ENCODE measurements around the gene SIRT1.
"Not testable (repeated sequence)": the region's sequence is repeated elsewhere in the genome, so short reads cannot be mapped to it uniquely, and the experiment has no call there.

SIRT1 gene

DNA sequence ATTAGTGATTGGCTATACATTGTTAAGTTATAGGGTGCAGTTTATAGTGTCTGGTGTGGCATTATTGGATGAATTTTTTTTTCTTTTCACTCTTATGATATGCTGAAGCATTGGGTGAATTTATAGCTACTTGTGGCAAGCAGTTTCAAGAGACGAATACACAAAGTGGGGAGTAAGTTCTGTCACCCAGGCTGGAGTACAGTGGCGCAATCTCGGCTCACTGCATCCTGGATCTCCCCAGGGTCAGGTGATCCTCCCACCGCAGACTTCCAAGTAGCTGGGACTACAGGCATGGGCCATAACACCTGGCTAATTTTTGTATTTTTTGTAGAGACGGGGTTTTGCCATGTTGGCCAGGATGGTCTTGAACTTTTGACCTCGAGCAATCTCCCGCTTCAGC, 6.3 kb upstream of the SIRT1 start:
- DNase-seq, result no peak

DNA sequence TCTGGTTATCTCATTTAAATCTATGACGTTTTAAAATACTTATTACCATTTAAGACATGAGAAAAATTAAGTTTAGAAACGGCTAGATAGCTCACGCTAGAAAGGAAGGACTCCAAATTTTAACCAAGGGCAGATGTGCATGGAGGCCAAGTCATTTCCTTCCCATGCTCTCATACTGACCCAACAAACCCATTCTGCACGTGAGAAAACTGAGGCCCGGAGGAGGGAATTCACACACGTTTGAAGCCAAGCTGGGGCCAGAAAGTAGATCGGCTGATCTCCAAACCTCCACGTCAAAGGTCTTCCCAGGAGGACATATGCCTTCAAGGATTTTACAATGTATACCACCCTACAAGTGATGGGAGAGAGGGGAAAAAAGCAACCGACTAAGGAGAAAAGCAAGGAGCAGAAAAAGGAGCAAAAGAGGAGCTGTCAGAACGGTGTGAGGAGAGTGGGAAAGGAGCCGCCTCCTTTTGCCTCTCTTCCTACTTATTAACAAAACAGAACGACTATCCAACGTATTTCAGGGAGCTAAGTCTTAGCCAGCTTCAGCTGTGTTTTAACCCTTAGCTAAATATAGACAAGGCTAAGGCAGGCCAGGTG, 645 bp upstream of the SIRT1 start:
- no peak for DNase-seq

DNA sequence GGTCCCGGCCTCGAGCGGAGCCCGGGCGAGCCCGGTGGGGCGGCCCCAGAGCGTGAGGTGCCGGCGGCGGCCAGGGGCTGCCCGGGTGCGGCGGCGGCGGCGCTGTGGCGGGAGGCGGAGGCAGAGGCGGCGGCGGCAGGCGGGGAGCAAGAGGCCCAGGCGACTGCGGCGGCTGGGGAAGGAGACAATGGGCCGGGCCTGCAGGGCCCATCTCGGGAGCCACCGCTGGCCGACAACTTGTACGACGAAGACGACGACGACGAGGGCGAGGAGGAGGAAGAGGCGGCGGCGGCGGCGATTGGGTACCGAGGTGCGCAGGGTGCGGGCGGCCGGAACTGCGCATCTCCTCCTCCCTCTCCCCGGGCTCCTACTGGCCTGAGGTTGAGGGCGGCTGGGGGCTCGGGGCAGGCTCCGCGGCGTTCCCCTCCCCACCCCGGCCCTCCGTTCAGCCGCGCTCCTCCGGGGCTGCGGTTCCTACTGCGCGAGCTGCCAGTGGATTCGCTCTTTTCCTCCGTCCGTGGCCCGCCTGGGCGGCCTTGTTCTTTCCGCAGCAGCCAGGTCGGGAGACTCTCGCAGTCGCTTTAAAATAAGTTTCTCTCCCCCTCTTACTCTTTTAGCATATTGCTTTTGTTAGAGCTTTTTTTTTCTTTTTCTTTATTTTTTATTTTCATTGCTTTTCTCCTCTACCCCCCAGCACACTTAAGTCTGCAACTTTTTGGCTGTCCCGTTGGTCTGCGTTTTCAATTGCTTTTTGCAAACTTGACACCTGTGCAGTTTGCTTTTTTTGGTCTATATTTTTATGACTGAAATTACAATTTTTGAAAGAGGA, 600 bp downstream of the SIRT1 start:
- peak; percentile 61 for DNase-seq

DNA sequence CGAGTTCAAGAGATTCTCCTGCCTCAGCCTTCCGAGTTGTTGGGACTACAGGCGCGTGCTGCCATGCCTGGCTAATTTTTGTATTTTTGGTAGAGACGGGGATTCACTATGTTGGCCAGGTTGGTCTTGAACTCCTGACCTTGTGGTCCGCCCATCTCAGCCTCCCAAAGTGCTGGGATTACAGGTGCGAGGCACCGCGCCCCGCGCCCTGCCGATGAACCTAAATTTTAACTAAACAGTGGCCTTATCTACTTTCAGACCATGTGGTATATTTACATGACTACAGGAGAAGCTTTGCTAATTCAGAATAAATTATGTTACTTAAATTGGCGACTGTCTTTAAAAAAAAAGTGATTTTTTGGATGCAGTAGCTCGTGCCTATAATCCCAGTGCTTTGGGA, 9.2 kb downstream of the SIRT1 start:
- no peak for DNase-seq

DNA sequence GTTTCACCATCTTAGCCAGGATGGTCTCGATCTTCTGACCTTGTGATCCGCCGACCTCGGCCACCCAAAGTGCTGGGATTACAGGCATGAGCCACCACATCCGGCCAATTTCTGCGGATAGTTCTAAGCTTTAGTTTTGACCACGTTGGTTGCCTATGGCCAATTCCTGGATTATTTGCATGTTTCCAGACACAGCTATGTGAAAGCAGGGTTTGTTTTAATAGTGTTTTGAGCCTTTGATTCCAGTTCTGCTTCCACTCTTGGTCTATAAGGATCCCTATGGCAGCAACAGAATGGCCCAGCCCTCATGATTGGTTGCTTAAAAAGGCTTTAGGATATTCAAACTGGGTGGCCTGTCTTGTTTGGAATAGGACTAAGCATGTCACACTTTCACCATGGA, 19.1 kb downstream of the SIRT1 start:
- DNase-seq, result no peak

DNA sequence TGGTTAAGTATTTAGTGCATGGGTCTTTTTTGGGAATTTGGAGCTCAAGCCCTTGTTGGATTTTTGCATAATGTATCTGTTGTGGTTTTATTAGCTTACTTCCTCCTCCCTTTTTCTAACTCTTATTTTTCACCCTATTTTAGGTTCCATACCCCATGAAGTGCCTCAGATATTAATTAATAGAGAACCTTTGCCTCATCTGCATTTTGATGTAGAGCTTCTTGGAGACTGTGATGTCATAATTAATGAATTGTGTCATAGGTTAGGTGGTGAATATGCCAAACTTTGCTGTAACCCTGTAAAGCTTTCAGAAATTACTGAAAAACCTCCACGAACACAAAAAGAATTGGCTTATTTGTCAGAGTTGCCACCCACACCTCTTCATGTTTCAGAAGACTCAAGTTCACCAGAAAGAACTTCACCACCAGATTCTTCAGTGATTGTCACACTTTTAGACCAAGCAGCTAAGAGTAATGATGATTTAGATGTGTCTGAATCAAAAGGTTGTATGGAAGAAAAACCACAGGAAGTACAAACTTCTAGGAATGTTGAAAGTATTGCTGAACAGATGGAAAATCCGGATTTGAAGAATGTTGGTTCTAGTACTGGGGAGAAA, 28.0 kb downstream of the SIRT1 start:
- no peak for DNase-seq

DNA sequence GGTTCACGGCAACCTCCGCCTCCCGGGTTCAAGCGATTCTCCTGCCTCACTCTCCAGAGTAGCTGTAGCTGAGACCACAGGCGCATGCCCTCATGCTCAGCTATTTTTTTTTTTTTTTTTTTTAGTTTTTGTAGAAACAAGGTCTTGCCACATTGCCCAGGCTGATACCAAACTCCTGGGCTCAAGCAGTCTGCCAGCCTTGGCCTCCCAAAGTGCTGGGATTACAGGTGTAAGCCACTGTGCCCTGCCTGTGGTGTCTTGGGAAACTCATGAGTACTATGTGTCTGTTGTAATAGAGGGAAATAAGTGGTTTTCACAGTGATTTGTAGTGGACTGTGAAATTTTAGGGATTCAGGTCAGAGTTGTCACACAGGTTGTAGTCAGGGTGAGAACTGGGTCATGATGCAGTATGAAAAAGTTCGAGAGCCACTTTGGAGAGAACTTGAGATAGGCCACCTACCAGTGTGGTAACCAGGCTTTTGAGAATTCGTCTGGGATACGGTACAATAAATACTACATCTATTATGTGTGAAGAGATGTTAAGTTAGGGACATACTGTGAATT, 30.4 kb downstream of the SIRT1 start:
- DNase-seq, result no peak

DNA sequence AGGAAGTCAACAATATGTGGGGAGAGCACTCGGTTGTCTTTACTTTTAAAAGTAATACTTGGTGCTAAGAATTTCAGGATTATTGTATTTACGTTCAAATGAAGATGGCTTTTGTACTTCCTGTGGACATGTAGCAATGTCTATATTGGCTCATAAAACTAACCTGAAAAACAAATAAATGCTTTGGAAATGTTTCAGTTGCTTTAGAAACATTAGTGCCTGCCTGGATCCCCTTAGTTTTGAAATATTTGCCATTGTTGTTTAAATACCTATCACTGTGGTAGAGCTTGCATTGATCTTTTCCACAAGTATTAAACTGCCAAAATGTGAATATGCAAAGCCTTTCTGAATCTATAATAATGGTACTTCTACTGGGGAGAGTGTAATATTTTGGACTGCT, 32.7 kb downstream of the SIRT1 start:
- no peak for DNase-seq

DNA sequence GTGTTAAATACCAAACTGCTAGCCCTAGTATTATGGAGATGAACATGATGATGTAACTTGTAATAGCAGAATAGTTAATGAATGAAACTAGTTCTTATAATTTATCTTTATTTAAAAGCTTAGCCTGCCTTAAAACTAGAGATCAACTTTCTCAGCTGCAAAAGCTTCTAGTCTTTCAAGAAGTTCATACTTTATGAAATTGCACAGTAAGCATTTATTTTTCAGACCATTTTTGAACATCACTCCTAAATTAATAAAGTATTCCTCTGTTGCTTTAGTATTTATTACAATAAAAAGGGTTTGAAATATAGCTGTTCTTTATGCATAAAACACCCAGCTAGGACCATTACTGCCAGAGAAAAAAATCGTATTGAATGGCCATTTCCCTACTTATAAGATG, 33.2 kb downstream of the SIRT1 start:
- no peak for DNase-seq

DNA sequence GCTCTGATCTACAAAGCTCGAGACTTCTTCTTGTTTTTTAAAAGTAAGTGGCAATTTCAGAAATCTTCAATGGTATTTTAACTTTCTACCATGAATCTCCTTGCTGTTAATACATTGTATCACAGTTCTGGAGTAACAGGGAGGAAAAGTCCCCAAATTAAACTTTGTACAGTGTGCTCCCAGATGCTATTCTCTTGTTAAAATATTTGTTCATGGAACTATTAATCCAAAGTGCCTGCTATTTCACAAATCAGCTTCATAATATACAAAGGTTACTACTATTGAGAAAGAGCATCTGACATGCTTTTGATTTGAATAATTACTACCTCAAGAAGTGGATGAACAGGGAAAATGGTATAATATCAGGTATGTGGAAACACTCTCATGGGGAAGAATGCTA, 36.6 kb downstream of the SIRT1 start:
- DNase-seq, result no peak

DNA sequence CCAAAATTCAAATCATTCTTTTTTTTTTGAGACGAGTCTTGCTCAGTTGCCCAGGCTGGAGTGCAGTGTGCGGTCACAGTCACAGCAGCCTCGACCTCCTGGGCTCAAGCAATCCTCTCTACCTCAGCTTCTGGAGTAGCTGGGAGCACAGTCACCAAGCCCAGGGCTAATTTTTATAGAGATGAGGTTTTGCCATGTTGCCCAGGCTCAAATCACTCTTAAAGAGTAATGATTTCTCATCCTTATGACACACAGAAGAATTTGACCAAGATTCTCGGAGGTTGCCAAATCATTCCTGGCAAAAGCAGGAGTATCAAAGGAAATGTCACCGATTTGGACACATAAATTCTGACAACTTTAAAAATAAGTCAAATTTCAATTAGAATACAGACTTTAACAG, 39.1 kb downstream of the SIRT1 start:
- DNase-seq, result no peak

DNA sequence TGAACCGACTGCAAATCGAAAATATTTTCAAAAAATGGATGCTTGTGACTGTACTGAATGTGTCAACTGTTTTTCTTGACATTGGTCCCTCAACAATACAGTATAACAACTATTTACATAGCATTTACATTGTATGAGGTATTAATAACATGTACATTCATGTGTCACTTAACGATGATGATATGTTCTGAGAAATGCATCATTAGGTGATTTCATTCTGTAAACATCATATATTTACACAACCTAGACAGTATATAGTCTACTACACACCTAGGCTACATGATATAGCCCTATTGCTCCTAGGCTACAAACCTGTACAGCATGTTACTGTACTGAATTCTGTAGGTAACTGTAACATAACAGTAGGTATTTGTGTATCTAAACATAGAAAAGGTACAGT, 39.7 kb downstream of the SIRT1 start:
- DNase-seq, result no peak

DNA sequence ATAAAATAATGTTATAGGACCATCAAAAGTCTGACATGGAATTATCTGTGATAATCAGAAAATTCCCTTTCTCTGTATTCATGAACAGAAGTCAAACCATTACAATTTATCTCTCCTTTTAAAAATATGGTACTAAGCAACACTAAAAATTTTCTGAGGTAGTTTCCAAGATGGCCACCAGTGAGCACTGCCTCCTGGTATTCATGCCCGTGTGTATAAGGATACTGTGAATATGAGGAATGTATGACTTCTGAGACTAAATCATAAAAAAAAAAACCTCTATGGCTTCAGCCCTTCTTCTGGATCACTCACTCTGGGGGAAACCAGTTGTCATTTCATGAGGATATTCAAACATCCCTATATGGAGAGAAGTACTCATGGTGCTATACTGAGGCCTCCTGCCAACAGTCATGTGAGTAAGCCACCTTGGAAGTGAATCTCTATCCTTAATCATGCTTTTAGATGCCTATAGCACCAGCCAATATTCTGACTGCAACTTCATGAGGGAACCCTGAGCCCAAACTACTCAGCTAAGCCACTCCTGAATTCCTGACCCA, 41.1 kb downstream of the SIRT1 start:
- no peak for DNase-seq

DNA sequence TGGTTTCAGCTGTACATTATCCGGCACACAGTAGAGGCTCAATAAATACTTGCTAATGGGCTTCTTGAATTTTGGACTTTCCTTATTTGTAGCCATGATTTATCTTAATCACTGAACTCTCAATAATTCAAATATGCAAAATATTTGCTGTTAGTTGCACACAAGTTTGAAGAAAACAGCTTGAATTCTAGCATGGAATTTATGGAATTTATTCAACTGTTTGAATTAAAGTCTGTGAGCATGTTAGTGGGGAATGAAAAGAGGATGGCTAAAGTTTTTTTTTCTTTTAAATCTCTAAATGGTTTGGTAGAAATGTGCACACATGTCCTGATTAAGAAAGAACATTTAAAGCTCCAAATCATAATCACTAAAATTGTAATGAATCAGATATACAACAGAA, 42.5 kb downstream of the SIRT1 start:
- DNase-seq, result no peak

DNA sequence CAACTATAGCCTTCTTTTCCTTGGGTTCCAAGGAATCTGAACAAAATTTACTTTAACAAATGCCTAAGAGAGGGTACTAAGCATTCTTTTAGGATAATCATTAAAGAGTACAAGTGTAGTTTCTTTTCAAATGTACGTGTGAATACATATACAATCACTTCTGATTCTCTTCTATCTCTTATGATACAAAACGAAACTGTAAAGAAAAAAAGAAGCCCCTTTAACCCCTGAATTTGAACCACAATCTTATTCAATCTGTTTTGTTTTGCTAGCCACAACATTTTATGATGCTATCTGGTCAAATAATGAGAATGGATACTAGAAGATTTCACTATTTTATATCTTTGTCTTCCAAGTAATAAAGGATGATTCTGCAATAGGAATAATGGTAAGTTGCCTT, 48.7 kb downstream of the SIRT1 start:
- DNase-seq, result no peak

DNA sequence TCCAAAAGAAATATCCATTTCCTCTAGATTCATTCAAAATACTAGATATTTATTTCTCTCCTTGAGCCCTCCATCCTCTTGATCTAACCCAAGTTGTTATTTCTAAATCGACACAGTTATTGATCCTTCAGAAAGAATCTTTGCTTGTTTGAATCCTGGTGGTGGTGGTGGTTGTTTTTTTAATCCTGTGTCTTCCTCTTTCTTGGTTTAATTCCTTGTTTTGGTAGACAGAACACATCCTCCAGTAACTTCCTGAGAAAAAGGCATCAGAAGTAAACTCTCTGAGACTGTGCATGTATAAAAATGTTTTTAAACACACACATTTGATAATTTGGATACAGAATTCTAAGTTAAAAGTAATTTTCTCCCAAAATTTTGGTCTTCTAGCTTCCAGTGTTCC, 49.9 kb downstream of the SIRT1 start:
- DNase-seq, result no peak

DNA sequence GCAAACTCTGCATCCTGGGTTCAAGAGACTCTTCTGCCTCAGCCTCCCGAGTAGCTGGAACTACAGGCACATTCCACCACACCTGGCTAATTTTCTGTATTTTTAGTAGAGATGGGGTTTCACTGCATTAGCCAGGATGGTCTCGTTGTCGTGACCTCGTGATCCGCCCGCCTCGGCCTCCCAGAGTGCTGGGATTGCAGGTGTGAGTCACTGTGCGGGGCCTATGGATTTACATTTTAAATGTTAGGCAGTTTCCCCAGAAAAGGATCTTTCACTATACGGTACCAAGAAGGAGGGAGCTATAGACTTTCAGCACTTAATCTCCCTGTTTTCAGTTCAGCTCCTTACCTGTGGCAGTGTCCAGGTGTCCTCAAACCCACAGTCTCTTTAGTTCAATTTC, 50.8 kb downstream of the SIRT1 start:
- no peak for DNase-seq

DNA sequence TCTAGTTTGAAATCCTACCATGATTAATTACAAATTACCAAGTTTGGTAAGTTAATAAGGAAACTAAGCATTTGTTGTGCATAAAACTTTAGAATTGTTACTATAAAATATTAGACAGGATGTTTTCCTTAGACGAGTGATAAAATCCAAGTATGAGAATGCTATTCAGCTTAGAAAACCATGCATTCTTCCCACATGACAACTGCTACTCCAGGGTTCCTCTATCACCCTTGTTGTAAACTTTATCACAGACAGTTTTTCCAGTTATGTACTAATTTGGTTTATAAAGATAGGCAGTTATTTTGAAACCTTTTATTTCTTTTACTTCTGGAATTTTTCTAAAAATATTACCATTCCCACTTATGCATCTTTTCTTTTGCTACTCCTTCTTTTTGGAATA, 52.0 kb downstream of the SIRT1 start:
- no peak for DNase-seq

DNA sequence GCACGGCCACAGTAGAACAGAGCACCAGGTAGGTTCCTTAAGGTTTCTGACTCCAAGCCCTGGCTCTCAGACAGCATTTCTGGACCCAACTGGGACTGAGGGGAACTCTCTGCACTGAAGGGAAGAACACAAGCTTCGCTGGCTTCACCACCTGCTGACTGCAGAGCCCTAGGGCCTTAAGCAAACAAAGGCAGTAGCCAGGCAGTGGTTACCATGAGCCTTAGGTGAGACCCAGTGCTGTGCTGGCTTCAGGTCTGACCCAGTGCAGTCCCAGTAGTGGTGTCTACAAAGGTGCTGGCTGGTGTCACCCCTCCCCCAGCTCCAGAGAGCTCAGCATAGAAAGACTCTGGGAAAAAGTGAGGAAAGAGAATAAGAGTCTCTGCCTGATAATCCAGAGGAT, 59.5 kb downstream of the SIRT1 start:
- no peak for DNase-seq

DNA sequence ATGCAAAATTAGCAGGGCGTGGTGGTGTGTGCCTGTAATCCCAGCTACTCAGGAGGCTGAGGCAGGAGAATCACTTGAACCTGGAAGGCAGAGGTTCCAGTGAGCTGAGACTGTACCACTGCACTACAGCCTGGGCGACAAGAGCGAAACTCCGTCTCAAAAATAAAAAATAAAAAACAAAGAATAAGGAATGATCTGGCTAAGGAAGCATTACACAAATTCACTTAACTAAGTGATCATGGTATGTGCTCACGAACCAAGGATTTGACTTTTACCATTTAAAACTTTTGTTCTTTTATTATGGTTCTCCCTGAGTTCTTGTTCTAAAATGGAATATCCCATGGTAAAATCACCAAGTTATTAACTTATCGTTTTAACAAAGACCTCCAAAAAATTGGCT, 71.2 kb downstream of the SIRT1 start:
- no peak for DNase-seq

DNA sequence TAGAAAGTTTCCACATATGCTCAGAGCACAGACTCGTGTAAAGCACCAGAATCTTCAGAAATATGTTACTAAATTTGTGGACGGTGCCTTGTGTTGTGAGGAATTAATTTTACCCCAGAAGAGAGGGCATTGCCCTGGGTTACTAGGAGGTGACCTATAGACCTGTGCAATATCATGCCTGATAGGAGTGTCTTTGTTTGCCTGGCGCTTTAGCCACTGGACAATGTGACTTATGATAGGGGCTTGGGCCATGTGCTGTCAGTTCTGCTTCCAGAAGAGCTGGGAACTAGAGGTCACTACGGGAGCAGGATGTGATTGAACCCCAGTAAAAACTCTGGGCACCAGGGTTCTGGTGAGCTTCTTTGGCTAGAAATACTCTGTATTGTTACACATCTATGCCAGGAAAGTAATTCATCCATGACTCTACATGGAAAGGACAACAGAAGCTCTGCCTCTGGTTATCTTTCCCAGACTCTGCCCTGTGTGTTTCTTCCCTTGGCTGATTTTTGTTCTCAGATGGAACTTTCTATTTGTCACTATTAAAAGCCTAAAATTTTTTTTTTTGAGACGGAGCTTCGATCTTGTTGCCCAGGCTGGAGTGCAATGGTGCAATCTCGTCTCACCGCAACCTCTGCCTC, 75.5 kb downstream of the SIRT1 start:
- DNase-seq, result no peak

DNA sequence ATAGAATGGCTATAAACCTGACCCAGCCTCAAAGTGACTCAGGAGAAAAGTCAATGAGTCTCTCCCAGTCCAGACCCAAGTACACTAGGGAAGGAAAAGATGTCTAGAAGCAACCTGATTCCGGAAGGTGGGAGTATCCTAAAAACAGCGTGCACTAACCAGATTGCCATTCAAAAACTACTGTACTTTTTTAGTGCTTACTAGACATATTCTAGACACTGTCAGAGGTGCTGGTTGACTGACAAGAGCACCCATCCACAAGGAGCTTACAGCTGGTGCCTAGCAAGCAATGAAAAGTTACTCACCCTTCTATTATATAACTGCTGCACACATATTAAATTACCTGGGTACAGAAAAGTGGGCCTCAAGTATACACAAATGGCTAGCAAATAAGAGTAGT, 81.0 kb downstream of the SIRT1 start:
- DNase-seq, result no peak

DNA sequence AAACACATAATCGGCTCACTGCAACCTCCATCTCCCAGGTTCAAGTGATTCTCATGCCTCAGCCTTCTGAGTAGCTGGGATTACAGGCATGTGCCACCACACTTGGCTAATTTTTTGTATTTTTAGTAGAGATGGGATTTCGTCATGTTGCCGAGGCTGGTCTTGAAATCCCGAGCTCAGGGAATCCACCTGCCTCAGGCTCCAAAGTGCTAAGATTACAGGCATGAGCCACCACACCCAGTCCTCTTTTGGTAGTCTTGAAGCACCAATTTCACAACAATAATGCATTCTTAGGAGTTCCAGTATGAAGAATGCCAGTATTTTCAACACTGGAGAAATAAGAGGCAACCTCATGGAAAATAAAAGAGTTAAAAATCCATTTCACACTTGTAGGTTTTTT, 81.6 kb downstream of the SIRT1 start:
- not testable (repeated sequence) for DNase-seq

Data from NCI-H1436 (cell line).